NCI-H82 treated with DMSO at 0.1 percent for 48 hours (cell line): ENCODE results near the gene ARL5A.
"Not testable (repeated sequence)": the region's sequence is repeated elsewhere in the genome, so short reads cannot be mapped to it uniquely, and the experiment has no call there.

Experiments used
- DNase-seq: peaks from one replicate; lab custom pipeline; 2025; ENCODE audit not compliant: unreplicated experiment; lab: John Stamatoyannopoulos, UW

ARL5A gene

DNA sequence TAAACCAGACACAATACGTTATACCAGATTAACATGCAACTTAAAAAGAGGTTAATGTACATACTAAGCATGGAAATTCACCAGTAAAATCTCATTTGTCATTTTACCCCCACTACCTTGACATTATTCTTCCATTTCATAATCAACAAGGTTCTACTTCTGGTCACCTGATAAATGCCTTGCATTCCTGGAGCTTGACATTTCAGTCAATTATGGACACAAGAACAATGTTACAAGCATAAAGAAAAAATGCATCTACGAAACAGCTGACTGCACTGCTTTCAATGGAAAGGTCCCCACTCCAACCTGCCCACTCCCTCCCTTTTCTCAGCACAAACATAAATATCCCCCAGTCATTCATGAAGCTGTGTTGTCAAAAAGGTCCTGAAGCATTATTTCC lies 31.4 kb downstream of the ARL5A start:
- no peak for DNase-seq

DNA sequence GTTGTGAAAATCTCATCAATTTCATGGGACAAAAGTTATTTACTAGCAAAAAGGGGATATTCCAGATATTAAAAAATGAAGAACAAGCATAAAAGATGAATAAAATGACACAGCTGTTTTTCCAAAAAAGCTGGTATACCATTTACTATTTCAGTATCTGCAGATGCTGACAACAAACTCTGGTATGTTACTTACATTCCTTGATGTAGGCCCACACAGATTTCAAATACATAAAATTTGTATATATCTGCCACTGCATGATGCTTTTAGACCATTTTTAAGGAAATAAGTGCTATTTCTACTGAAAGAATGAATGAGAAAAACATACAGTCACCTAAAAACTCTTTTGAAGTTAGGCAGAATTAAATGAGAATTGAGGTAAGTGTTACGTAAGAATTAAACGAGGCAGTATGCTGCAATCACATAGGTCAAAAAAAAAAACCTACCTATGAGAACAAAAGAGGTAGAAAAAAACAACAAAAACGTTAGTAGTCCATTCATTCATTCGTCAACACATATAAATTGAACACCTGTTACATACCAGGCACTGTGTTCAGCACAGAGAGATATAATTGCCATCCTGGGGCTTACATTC lies 32.5 kb downstream of the ARL5A start:
- no peak for DNase-seq

DNA sequence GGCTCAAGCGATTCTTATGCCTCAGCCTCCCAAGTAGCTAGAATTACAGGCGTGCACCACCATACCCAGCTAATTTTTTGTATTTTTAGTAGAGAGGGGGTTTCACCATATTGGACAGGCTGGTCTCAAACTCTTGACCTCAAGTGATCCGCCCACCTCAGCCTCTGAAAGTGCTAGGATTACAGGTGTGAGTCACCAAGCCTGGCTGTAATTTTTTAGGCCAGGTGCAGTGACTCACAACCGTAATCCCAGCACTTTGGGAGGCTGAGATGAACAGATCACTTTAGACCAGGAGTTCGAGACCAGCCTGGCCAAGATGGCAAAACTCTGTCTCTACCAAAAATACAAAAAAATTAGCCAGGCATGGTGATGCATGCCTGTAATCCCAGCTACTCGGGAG lies 33.8 kb downstream of the ARL5A start:
- not testable (repeated sequence) for DNase-seq

DNA sequence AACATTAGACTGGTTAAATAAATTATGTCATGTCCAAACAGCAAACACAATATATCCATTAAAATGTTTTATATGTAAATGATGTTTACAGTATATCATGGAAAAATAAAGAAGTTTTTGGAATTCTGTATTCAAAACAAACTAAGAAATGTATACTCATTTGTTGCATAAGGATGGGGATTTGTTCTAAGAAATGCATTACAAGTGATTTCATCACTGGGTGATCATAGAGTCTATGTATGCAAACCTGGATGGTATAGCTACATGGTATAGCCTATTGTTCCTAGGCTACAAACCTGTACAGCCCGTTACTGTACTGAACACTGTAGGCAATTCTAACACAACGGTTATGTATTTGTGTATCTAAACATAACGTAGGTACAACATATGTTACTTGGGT lies 35.1 kb downstream of the ARL5A start:
- no peak for DNase-seq

DNA sequence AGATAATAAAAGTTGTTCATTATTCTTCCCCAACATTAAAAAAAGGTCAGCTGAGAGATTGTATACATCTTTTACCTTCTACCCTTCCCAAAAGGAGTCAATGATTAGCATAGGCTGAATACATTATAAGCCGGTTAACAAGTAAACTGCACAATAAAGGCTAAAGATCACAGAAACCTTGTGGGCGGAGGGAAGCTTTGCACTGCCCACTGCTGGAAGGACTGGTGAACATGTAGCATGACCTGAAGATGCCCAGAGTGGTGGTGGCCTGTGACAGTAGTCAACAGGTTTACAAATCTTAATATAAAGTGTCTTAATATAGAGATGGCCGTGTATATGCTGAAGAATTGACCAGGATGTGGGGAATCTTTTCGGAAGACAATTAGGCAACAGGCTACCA lies 35.6 kb downstream of the ARL5A start:
- DNase-seq, result no peak

DNA sequence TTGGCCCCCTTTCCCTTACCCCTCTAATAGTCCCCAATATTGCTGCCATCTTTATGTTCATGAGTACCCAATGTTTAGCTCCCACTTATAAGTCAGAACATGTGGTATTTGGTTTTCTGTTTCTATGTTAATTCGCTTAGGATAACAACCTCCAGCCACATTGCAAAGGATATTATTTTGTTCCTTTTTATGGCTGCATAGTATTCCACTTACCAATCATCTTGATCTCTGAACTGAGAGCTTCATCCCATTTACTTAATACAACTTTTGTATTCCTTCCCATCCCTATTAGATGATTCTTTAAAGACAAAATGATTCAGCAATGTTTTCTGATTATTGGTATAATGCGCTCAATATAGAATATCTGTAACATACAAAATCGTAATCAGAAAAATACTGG lies 36.7 kb downstream of the ARL5A start:
- no peak for DNase-seq

DNA sequence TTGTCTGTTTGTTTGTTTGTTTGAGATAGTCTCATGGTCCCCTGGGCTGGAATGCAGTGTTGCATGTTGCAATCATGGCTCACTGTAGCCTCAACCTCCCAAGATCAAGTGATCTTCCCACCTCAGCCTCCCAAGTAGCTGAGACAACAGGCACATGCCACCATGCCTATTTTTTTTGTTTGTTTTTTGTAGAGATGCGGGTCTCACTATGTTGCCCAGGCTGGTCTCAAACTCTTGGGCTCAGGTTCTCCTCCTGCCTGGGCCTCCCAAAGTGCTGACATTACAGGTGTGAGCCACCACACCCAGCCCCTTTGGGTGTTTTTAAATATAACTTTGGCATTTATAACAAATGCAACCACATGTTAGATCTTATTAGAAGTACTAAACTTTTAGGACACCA lies 37.5 kb downstream of the ARL5A start:
- DNase-seq, result no peak

DNA sequence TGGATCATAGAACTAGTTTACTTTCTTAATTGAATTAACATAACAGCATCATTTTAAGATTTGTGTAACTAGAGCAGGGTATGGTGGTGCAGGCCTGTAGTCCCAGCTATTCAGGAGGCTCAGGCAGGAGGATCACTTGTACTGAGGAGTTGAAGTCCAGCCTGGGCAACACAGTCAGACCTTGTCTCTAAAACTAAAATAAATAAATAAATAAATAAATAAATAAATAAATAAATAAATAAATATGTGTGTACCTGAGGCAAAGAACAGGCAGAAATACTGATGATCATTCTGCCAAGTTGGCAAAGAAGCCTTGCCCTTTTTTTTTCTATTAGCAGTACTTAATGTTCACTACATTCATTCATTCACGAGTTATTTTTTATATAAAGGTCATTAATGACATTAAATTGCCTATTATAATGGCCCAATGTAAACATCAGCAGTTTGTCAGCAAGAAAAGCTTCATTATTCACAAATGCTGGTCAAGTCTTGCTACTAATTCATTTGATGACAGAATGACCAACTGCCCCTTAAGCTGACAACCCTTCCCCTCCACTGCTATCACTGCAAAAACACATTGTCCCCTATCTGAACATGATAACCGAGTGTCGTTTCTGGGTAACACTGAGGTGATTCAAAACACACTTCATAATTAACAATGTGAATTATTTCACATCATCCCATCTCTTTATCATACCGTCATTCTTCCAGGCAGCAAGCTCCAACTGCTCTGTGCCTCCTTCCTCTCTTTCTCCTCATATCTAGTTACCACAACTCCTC lies 39.0 kb downstream of the ARL5A start:
- DNase-seq, result no peak

DNA sequence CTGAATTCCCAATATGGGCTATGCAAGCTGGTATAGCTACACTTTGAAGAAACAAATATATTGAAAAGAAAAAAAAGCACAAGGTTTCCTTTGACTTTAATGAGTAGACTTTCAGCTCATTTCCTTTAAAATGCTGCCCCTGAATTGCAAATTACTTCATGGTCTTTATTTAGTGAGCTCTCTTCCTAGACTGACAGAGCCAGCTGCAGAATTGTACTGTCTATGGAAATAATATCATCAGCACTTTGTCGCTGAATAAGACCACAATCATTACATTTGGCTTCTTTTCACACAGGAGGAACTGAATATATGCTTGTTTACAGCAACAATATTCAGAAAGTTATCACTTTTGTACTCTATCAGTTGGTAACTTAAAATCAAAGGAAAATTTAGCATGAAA lies 41.7 kb downstream of the ARL5A start:
- DNase-seq, result no peak

DNA sequence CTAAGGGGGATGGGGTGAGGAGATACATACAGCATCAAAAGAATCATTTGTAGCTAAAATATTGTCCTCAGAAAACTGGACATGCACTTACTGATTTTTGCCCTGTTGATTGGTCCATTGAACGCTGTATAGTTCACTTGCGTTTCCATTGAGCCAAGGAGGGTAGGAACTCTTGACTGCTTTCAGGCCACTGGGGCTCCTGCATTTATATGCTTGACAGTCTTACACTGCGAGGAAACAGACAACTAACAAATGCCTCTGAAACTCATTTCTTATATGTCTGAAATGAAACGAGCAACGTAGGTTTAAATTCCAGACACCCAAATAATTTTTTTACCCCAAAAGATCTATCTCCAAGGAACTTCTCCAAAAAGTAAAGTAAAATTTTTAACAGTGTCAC lies 42.1 kb downstream of the ARL5A start:
- no peak for DNase-seq

DNA sequence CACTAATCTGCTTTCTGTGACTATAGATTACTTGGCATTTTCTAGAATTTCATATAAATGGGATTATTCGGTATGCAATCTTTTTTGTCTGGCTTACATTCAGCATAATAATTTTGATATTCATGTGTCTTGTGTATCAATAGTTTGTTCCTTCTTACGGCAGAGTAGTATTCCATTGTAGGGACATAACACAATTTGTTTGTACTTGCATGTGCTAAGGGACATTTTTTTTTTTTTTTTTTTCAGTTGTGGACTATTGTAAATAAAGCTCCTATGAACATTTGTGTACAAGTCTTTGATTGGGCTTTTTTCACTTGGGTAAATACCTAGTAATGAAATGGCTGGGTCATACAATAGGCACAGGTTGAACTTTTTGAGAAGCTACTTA lies 45.1 kb downstream of the ARL5A start:
- no peak for DNase-seq

DNA sequence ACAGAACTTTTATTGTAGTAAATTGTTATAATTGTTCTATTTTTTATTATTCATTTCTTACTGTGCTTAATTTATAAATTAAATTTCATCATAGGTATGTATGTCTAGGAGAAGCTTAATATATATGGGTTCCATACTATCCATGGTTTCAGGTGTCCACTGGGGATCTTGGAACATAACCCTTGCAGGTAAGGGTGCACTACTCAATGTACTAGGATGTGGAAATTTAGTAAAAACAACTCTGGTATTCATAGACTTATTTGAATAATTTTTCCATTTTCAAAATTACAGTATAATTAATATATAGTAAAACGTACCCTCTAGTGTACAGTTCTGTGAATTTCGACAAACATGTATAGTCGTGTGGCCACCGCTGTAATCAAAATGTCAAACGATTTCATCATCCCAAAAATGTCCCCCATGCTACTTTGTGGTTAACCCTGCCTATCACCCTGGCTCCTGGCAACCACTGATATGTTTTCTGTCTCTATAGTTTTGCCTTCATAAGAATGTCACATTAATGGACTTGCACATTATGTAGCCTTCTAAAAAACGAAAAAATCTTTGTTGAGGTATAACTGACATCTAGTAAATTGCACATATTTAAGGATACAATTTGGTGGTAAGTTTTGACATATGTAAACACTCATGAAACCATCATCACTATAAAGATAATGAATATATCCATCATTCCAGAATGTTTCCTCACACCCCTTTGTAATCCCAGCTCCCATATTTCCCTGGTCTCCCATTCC lies 45.7 kb downstream of the ARL5A start:
- DNase-seq, result no peak

DNA sequence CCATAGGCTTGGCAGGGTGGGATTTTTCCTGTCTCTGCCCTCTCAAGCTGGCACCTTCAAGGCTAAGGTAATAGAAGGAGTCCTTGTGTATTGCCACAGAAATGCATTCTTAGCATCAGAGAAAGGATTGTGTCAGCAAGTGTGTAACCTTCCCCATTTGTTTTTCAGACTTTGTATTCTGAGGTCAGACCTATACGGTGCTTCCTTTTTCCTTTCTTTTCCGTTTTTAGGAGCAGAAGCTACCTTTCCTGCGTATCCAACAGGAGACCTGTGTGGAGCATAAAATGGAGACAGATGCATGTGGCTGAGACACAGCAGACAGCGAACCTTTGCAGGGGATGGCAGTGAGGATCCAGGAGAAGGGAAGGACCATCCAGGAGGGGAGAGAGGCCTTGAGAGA lies 46.6 kb downstream of the ARL5A start:
- no peak for DNase-seq

DNA sequence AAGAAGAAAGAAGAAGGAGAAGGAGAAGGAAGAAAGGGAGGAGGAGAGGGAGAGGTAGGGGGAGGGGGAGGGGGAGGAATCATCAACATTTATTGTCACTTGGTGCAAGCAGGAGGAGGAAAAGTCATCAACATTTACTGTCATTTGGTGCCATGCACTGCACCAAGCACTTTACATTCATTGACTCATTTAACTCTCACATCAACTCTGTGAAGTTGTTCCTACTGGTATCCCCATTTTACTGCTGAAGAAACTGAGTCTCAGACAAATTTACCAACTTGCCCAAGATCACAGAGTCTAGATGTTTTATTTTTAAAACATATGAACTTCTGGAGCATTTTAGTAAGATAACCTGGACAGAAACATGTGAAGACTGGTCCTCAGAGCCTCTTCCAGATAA lies 47.3 kb downstream of the ARL5A start:
- no peak for DNase-seq

DNA sequence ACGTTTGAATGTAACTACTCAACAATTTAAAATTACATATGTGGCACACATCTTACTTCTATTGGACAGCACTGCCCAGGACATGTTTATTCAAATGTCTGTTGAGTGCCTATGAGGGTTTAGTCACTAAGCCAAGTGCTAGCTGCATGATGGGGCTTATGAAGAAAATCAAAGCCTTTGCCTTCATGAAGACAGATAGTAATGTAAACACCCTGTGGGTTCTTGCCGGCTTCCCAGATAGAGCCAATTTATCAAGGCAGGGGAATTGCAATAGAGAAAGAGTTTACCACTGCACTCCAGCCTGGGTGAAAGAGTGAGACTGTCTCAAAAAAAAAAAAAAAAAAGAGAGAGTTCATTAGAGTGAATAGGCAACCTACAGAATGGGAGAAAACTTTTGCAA lies 50.3 kb downstream of the ARL5A start:
- DNase-seq, result no peak

DNA sequence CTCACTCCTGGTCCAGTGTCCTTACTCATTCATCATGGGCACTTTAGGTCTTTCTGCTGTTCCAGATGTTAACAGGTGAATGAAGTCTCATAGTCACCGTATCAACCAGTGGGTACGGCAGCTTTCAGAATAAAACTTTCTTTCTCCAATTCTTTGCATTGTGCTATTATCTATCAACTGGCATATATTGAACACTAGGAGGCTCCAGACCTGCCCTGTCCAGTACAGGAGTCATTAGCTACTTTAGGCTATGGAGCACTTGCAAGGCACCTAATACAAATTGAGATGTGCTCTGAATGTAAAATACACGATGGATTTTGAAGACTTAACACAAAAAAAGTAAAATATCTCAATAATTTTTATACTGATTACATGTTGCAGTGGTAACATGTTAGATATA lies 50.7 kb downstream of the ARL5A start:
- DNase-seq, result peak; percentile 21

DNA sequence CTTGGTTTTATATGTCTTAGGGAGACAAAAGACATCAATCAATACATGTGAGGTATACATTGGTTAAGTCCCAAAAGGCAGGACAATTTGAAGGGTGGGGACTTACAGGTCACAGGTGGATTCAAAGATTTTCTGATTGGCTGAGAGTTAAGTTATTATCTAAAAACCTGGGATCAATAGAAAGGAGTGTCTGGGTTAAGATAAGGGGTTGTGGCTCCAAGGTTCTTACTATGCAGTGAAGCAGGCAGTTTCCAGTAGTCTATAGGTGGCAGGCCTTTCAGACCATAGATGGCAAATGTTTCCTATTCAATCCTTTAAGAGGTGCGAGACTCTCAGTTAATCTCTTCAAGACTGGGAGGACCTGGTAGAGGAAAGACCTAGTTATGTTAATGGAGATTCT lies 51.9 kb downstream of the ARL5A start:
- DNase-seq, result no peak

DNA sequence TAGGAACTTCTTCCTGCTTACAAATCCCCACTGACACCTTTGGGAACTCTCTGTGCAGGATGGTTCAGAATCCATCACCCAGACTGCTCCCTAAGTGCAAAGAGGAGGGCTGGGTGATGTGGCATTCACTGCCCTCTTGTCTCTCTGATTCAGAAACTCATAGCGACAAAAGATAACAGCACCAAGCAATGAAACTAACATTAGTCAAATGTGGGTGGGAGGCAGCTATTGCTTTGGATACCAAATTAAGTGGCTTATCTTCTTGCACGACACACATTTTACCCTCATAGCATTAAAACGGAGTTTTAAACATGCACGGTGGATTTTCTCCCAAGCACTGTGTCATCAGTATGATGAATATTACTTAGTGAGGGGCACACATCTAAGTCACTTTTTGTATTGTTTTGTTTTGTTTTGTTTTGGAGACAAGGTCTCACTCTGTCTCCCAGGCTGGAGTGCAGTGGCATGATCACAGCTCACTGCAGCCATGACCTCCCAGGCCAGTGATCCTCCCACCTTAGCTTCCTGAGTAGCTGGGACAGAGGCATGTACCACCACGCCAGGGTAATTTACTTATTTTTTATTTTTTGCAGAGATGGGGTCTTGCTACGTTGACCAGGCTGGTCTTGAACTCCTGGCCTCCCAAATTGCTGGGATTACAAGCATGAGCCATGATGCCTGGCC lies 53.0 kb downstream of the ARL5A start:
- DNase-seq, result no peak

DNA sequence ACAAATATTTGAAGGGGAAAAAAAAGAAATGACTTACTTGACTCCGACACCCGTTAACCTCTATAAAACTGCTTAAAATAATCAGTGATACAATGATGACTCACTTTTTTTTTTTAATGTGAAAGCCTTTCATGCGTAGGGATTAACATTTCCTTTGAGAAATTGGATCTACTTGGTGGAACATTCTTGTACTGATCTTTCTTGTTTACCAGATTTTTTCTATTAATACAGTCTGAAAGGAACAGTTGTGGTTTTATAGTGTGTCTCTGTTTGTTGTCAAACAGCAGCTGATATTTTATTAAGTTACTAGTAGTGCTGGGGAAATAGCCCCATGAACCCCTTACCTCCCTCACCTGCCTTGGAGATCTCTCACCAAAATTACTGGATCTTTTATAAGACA lies 53.7 kb downstream of the ARL5A start:
- no peak for DNase-seq

DNA sequence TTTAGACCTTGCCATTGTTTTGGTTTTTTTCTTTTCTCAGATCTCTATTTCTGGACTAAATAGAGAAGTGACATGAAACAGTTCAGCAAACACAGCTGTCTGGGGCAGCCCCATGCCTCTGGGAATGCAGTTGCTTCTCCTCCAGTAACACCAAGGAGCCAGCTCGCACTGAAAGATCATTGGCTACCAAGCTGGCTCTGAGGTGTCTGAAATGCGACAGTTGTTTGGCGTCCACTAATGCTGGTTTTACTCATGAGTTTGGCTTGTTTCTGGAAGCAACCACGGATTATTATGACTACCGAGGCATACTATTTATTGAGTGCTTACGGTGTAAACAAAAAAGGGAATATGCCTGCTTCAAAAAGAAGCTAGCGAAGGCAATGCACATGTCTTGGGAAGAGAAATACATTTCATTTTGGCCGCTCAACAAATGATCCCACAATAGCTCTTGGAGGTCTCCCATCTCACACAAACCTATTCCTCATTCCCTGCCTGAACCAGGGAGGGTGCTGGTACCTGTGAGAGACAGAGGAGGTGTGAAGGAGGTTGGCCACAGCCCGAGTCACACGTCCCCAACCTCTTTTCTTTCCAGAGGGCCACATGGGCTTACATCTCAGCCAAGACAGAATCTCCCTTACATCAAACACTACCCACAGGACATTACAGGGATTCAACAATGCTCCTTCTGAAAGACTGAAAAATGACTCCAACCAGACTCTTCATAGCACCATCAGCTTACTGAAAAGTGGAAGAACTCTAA lies 56.4 kb downstream of the ARL5A start:
- DNase-seq, result no peak

DNA sequence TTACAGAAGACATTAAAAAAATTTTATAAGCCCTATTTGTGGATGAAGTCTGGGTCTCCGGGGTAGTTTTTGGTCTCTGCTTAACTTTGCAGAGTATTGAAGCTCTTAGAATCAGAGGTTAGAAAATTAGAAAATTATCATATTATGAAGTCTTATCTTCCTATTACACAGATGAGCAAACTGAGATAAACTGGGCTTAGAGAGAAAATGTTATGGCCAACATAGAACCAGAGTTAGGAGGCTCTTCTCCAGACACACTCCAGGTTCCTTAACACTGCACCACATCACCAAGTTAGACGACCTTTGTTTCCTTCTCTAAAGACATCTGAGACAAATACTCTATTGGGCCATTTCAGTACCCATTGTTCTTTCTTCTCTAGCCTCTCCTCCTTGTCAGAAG lies 57.2 kb downstream of the ARL5A start:
- no peak for DNase-seq
